Skeletal muscle satellite cell (primary cell): Measurements from ENCODE around the gene SNAI3.

Source experiments
- H3K27me3 ChIP-seq: 2 replicates; pipeline ENCODE4 v1.7.0; 2013; ENCODE audit warnings: low read length; ENCODE audit not compliant: control insufficient read depth, insufficient read depth
- H3K36me3 ChIP-seq: 2 replicates; pipeline ENCODE4 v1.7.0; 2013; ENCODE audit warnings: mild to moderate bottlenecking, control low read depth, low read length; ENCODE audit not compliant: insufficient read depth
- H3K4me1 ChIP-seq: 2 replicates; pipeline ENCODE4 v1.7.0; 2013; ENCODE audit warnings: low read length; ENCODE audit not compliant: control insufficient read depth, insufficient read depth
- H3K4me2 ChIP-seq: 2 replicates; pipeline ENCODE4 v1.7.0; 2013; ENCODE audit warnings: mild to moderate bottlenecking, low read length
- H3K4me3 ChIP-seq: 2 replicates; pipeline ENCODE4 v1.7.0; 2013; ENCODE audit warnings: low read length
- H3K9ac ChIP-seq: 2 replicates; pipeline ENCODE4 v1.7.0; 2013; ENCODE audit warnings: mild to moderate bottlenecking, low read depth, low read length, moderate library complexity
- H3K9me3 ChIP-seq: replicated peaks from 2 replicates; pipeline ENCODE4 v1.7.0; 2013; ENCODE audit warnings: mild to moderate bottlenecking, control low read depth, low read length

SNAI3 gene

GRCh38 chr16:88693420-88694177, 7.3 kb upstream of the SNAI3 start:
- Histone ChIP-seq H3K4me2 (no peak overlapping the region), H3K4me3 (no peak overlapping the region), H3K9ac (no peak overlapping the region)

GRCh38 chr16:88692861-88693260, 6.6 kb upstream of the SNAI3 start:
- H3K9me3 ChIP-seq = no peaks in the 10 kb centered on the region
- no peaks in the 10 kb centered on the region for H3K36me3 ChIP-seq
- H3K27me3 ChIP-seq = peaks cover 29% of the 10 kb centered on the region
- no peak overlapping the region for H3K9ac ChIP-seq
- H3K4me2 ChIP-seq = no peak overlapping the region
- H3K4me3 ChIP-seq = no peak overlapping the region
- H3K4me1 ChIP-seq = no peaks in the 10 kb centered on the region

More at GRCh38 chr16:88693420-88694177, 7.3 kb upstream of the SNAI3 start:
- H3K27me3 ChIP-seq = peaks cover 24% of the 10 kb centered on the region
- H3K4me1 ChIP-seq = no peaks in the 10 kb centered on the region
- H3K9me3 ChIP-seq = no peaks in the 10 kb centered on the region
- peaks cover 3% of the 10 kb centered on the region for H3K36me3 ChIP-seq

GRCh38 chr16:88691924-88692560, 5.7 kb upstream of the SNAI3 start:
- H3K27me3 ChIP-seq = peaks cover 31% of the 10 kb centered on the region
- H3K4me1 ChIP-seq = no peaks in the 10 kb centered on the region
- no peaks in the 10 kb centered on the region for H3K36me3 ChIP-seq
- H3K9ac ChIP-seq = no peak overlapping the region
- H3K9me3 ChIP-seq = no peaks in the 10 kb centered on the region
- no peak overlapping the region for H3K4me2 ChIP-seq
- H3K4me3 ChIP-seq = no peak overlapping the region

GRCh38 chr16:88691129-88691813, 5.0 kb upstream of the SNAI3 start:
- Histone ChIP-seq H3K36me3 (no peaks in the 10 kb centered on the region), H3K9me3 (no peaks in the 10 kb centered on the region), H3K4me3 (no peak overlapping the region), H3K4me1 (peaks cover 6% of the 10 kb centered on the region), H3K27me3 (peaks cover 31% of the 10 kb centered on the region), H3K4me2 (no peak overlapping the region), H3K9ac (no peak overlapping the region)

- Histone ChIP-seq H3K9me3 (no peaks in the 10 kb centered on the region), H3K36me3 (no peaks in the 10 kb centered on the region), H3K4me2 (no peak overlapping the region), H3K27me3 (peaks cover 34% of the 10 kb centered on the region), H3K9ac (no peak overlapping the region), H3K4me1 (peaks cover 13% of the 10 kb centered on the region), H3K4me3 (no peak overlapping the region)
Observed at GRCh38 chr16:88690341-88691128, 4.2 kb upstream of the SNAI3 start.

- Histone ChIP-seq H3K36me3 (no peaks in the 10 kb centered on the region), H3K9me3 (no peaks in the 10 kb centered on the region), H3K4me1 (peaks cover 21% of the 10 kb centered on the region), H3K4me2 (no peak overlapping the region), H3K4me3 (no peak overlapping the region), H3K9ac (no peak overlapping the region), H3K27me3 (peaks cover 43% of the 10 kb centered on the region)
Observed at GRCh38 chr16:88688013-88688778, 1.9 kb upstream of the SNAI3 start.

- Histone ChIP-seq H3K4me1 (peaks cover 21% of the 10 kb centered on the region), H3K4me3 (no peak overlapping the region), H3K9ac (no peak overlapping the region), H3K9me3 (no peaks in the 10 kb centered on the region), H3K36me3 (no peaks in the 10 kb centered on the region), H3K4me2 (no peak overlapping the region), H3K27me3 (peaks cover 43% of the 10 kb centered on the region)
Observed at GRCh38 chr16:88687676-88688012, 1.3 kb upstream of the SNAI3 start.

- no peak overlapping the region for H3K9ac ChIP-seq
- no peak overlapping the region for H3K4me3 ChIP-seq
- H3K27me3 ChIP-seq = peaks cover 45% of the 10 kb centered on the region
- no peaks in the 10 kb centered on the region for H3K36me3 ChIP-seq
- H3K4me2 ChIP-seq = no peak overlapping the region
- H3K4me1 ChIP-seq = peaks cover 22% of the 10 kb centered on the region
- H3K9me3 ChIP-seq = no peaks in the 10 kb centered on the region
Observed at GRCh38 chr16:88687254-88687576, 908 bp upstream of the SNAI3 start.

- Histone ChIP-seq H3K9ac (no peak overlapping the region), H3K4me2 (peak overlapping the region; percentile 93), H3K4me1 (peaks cover 29% of the 10 kb centered on the region), H3K4me3 (peak overlapping the region; percentile 66), H3K27me3 (peaks cover 51% of the 10 kb centered on the region), H3K9me3 (no peaks in the 10 kb centered on the region), H3K36me3 (no peaks in the 10 kb centered on the region)
Observed at GRCh38 chr16:88686062-88686438, 257 bp downstream of the SNAI3 start.

- H3K4me1 ChIP-seq = peaks cover 29% of the 10 kb centered on the region
Observed at GRCh38 chr16:88685156-88686061, 898 bp downstream of the SNAI3 start.

More at GRCh38 chr16:88685156-88686061, 898 bp downstream of the SNAI3 start:
- Histone ChIP-seq H3K9me3 (no peaks in the 10 kb centered on the region), H3K4me3 (peak overlapping the region; percentile 66), H3K4me2 (peak overlapping the region; percentile 93), H3K36me3 (no peaks in the 10 kb centered on the region), H3K27me3 (peaks cover 45% of the 10 kb centered on the region), H3K9ac (no peak overlapping the region)
